SJSA1 (cell line): ENCODE measurements around the gene PCDH19. TPM values are rescaled to one million over a fixed set of nuclear protein-coding genes. Genes with fewer than 3 reads are reported as not detected.
A peak's percentile ranks its signal among the peaks of the same experiment; 100 is the strongest.

Experiments used
- DNase-seq, 2 experiments: peaks; one replicate each; pipeline ENCODE4 v3.0.0-alpha.2; 2015 to 2020; ENCODE audit warnings: low spot score in 2 of 2, low read depth in 1 of 2
- H3K27ac ChIP-seq: fragments of 250-450 bp; sonication (Bioruptor Pico); 2 replicates; pipeline ENCODE4 v1.5.1; 2020; ENCODE audit warnings: mild to moderate bottlenecking, moderate library complexity
- H3K27me3 ChIP-seq: fragments of 250-450 bp; sonication (Bioruptor Pico); replicated peaks from 2 replicates; pipeline ENCODE4 v1.5.1; 2020; ENCODE audit warnings: mild to moderate bottlenecking, moderate library complexity
- H3K36me3 ChIP-seq: fragments of 250-450 bp; sonication (Bioruptor Pico); 2 replicates; pipeline ENCODE4 v1.5.1; 2020; ENCODE audit warnings: mild to moderate bottlenecking
- H3K4me1 ChIP-seq: fragments of 250-450 bp; sonication (Bioruptor Pico); replicated peaks from 2 replicates; pipeline ENCODE4 v1.6.1; 2021; ENCODE audit warnings: mild to moderate bottlenecking
- H3K4me3 ChIP-seq: fragments of 250-450 bp; sonication (Bioruptor Pico); 2 replicates; pipeline ENCODE4 v1.5.1; 2020; ENCODE audit warnings: mild to moderate bottlenecking
- H3K9me3 ChIP-seq: fragments of 250-450 bp; sonication (Bioruptor Pico); replicated peaks from 2 replicates; pipeline ENCODE4 v1.5.1; 2020; ENCODE audit warnings: mild to moderate bottlenecking
- total RNA-seq: library from RNA; depleted of rRNA; stranded (reverse); fragments of >200 nt; shearing (Covaris generic); gene quantifications from 2 replicates; pipeline ENCODE4 v1.2.3, GENCODE V29; 2014

PCDH19 gene
- total RNA-seq, 1 experiment from 2014 or later, result not detected

DNA sequence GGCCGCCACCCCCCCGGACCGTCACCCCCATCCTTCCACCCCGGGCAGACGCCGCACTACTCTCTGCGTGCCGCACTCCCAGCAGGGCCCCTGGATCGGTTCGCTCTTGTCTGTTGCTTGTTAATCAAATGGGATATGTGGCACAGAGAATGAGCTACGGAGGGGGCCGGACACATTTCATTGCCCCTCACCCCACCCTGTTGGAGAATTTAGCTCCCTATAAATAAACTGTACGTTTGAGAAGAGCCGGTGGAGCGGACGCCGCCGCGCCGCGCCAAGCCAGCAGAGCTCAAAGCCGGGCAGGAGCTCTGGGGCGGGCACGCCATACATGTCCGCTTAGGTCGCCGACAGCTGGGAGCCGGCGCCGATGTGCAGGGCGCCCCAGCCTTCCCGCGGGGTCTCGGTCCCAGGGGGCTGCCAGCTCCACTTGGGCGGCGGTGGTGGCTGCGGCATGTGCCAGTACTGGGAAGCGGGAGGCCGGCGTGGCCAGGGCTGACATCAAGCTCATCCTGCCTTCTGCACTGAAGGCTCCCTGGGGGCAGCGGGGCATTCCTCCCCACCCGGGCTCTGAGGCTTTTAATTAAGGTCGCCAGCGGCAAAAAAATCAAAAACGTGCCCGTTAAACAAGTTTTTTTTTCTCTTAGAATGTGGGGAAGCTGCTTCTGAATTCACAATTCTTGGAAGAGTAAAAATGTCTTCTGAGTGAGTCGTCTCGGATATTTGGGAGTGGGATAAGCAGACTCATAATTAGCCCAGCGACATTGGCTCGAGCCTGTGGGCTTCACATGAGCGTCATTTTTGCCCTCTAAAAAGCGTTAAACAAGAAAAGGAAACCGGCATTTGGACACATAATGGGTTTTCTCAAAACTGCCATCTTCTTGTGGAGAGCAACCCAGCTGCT is 1.1 kb upstream of the PCDH19 start:
- Histone ChIP-seq H3K27me3 (peaks cover 6% of the 10 kb centered on the region; the same call in 1 of the 2 replicates), H3K36me3 (no peaks in the 10 kb centered on the region), H3K4me1 (no peaks in the 10 kb centered on the region), H3K27ac (no peak overlapping the region), H3K4me3 (no peak overlapping the region), H3K9me3 (no peaks in the 10 kb centered on the region)
- no peak for DNase-seq

DNA sequence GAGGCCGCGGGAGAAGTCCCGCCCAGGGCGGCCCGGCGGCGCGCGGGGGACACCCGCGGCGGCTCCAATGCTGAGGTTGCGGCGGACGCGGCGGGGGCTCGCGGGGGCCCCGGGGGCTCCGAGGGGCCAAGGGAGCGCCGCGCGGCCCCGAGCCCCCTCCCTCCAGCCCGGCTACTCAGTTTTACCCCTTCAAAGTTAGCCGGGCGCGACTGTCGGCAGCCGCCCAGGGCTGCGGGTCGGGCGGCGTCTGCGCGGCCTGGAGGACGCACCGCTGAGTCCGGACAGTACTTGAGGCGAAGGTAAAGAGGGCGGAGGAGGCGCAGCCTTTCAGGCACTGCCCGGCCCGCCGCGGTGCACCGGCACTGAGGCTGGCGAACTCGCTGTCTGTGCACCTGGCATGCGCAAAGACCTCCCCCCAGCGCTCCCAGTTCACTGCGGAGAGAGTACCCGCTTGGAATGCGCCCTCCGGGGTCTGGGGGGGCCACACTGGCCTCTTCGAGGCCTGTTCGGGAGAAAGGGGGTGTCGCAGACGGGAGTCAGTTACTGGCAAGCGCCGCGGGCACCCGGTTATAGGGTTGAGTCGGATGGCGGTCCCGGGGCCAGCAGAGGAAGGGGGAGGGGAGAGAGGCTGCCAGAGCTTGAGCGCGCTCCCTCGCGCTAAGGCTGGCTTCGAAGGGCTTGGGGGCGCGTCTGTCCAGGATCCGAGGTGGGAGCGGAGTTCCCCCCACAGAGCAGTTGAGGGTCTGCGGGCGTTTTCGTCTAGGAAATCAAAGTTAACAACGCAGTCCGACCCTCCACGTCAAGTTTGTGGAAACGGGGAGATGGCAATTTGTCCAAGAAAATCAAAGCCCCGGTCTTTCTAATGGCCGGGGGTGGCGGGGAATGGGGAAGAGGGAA is 1.1 kb downstream of the PCDH19 start:
- no peak overlapping the region for H3K4me3 ChIP-seq
- peaks cover 6% of the 10 kb centered on the region; the same call in 1 of the 2 replicates for H3K27me3 ChIP-seq
- H3K9me3 ChIP-seq, result no peaks in the 10 kb centered on the region
- H3K36me3 ChIP-seq, result no peaks in the 10 kb centered on the region
- no peaks in the 10 kb centered on the region for H3K4me1 ChIP-seq
- DNase-seq, result no peak
- no peak overlapping the region for H3K27ac ChIP-seq

DNA sequence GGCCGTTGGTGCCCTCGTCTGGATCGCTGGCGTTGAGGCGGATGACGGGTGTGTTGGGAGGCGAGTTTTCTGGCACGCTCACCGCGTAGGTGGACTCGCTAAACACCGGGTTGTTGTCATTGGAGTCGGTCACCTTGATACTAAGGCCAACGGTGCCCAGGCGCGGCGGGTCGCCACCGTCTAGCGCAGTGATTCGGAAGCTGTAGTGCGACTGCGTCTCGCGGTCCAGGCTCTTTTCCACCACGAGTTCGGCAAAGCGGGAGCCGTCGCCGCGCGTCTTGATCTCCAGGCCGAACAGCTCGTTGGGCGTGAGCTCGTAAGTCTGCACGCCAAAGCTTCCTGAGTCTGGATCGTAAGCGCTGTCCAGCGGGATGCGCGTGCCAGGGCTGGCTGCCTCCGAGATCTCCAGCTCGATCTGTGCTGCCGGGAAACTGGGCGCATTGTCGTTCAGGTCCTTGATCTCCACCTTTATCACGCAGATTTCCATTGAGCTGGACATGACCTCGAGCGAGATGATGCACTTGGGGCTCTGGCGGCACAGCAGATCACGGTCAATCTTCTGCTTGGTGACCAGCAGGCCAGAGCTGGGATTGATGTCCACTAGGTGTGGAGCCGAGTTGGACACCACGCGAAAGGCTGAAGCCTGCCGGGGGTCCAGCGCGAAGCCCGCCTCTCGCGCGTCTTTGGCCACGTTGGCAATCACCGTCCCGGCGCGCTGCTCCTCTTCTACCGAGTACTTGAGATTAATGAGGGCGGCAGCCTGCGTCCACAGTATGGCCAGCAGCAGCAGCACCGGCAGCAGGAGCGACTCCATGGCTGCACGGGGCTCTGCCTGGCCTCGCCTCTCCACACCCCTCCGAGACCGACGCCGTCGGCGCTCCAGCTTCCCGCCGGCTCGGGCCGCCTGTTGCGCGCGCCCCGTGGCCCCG is 2.0 kb downstream of the PCDH19 start:
- Histone ChIP-seq H3K27ac (no peak overlapping the region), H3K27me3 (peaks cover 6% of the 10 kb centered on the region; the same call in 1 of the 2 replicates), H3K4me1 (no peaks in the 10 kb centered on the region), H3K36me3 (no peaks in the 10 kb centered on the region), H3K4me3 (no peak overlapping the region), H3K9me3 (no peaks in the 10 kb centered on the region)
- DNase-seq, result no peak

DNA sequence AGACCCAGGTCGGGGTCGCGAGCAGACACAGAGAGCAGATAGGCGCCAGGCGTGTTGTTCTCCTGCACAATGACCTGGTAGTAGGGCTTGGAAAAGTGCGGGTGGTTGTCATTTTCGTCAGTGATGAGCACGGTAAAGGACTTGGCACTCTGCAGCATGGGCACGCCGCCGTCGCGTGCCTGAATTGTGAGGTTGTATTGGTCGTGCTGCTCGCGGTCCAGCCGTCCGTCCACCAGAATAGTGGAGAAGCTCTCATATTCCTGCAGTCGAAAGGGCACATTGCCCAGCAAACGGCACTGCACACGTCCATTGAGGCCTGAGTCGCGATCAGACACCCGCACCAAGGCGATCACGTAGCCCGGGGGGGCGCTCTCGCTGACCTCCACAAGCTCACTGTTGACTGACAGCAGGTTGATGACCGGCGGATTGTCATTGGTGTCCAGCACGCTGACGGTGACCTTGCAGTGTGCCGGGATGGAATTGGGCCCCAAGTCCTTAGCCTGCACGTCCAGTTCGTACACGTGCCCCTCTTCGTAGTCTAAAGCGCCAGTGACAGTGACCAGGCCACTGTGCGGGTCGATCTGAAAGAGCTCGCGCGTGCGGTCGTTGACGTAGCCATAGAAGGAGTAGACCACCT is 2.8 kb downstream of the PCDH19 start:
- no peaks in the 10 kb centered on the region for H3K9me3 ChIP-seq
- no peak overlapping the region for H3K27ac ChIP-seq
- peaks cover 6% of the 10 kb centered on the region; the same call in 1 of the 2 replicates for H3K27me3 ChIP-seq
- H3K4me3 ChIP-seq, result no peak overlapping the region
- DNase-seq, result no peak
- H3K4me1 ChIP-seq, result no peaks in the 10 kb centered on the region
- no peaks in the 10 kb centered on the region for H3K36me3 ChIP-seq

DNA sequence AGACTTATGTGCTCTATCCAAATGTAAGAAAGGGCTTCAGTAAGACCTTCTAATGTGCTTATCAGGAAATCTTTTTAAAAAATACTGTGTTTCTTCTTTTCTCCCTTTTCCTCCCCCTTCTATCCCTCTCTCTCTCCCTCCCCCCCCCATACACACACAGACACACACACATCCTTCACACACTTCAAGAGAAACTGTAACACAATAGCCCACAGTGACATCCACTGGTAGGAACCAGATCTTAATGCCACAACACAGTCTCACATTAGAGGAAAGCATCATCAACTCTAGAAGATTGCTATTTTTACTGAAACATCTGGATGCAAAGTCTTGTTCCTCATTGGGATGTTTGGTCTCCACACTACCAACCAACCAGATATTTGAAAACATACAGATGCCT is 4.6 kb downstream of the PCDH19 start:
- DNase-seq, result no peak
- Histone ChIP-seq H3K4me3 (no peak overlapping the region), H3K27me3 (peaks cover 6% of the 10 kb centered on the region; the same call in 1 of the 2 replicates), H3K9me3 (no peaks in the 10 kb centered on the region), H3K4me1 (no peaks in the 10 kb centered on the region), H3K36me3 (no peaks in the 10 kb centered on the region), H3K27ac (no peak overlapping the region)

DNA sequence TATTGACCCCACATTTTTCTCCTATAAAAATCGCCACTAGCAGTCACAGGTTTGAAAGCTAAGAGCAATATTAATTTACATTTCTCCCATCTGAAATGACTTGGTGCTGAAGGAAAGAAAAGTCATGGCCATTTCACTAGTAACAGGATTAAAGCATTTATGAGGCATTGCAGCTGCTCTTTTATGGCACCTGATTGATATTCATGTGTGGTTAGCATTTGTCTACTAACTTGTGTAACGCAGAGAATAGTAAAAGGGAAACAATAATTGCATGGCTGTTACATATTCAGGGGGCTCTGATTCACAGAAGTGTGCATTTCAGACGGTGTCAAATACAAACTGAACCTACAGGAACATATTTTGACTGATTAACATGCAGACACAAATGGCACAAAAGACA is 5.2 kb downstream of the PCDH19 start:
- H3K36me3 ChIP-seq, result no peaks in the 10 kb centered on the region
- no peaks in the 10 kb centered on the region for H3K4me1 ChIP-seq
- no peak for DNase-seq
- no peak overlapping the region for H3K27ac ChIP-seq
- H3K4me3 ChIP-seq, result no peak overlapping the region
- no peaks in the 10 kb centered on the region for H3K9me3 ChIP-seq
- H3K27me3 ChIP-seq, result peaks cover 4% of the 10 kb centered on the region; the same call in 1 of the 2 replicates

DNA sequence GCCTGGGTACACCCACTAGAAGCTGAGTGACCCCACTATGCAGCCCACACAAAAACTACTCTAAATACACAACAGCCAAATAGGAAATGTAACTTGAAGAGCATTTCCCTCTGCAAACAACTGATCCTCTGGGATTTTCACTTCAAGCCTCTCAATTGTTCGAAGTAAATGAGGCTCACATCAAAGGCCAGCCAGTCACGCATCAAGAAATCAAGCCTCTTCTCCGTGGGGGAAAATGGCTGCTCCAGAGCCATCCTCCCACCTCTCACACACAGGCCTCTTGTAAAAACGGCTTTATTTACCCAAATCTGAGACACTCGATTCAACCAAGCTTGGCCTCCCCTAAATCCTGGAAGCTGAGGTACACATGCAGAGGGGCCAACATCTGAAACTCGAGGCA is 14.3 kb downstream of the PCDH19 start:
- Histone ChIP-seq H3K9me3 (no peaks in the 10 kb centered on the region), H3K27me3 (no peaks in the 10 kb centered on the region), H3K4me1 (no peaks in the 10 kb centered on the region), H3K36me3 (no peaks in the 10 kb centered on the region), H3K27ac (no peak overlapping the region), H3K4me3 (no peak overlapping the region)
- no peak for DNase-seq

DNA sequence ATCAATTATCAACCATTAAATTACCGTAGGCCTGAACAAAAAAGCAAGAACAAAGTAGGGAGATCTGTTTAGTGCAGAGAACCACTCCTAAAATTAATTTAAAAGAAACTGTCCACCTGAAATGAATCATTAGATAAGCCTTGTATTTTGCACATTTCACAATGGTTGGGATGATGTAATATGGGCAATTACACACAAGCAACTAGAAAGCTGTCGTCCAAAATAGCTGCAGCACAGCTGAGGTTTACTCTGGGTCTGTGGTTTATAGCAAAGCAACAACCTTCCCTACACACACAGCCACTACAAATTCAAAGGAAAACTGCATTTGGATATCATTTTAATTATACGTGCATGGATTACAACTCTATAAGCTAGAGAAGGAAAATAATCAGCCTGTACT is 28.5 kb downstream of the PCDH19 start:
- Histone ChIP-seq H3K9me3 (no peaks in the 10 kb centered on the region), H3K27me3 (no peaks in the 10 kb centered on the region), H3K36me3 (no peaks in the 10 kb centered on the region), H3K4me1 (no peaks in the 10 kb centered on the region), H3K27ac (no peak overlapping the region), H3K4me3 (no peak overlapping the region)
- DNase-seq, result no peak

DNA sequence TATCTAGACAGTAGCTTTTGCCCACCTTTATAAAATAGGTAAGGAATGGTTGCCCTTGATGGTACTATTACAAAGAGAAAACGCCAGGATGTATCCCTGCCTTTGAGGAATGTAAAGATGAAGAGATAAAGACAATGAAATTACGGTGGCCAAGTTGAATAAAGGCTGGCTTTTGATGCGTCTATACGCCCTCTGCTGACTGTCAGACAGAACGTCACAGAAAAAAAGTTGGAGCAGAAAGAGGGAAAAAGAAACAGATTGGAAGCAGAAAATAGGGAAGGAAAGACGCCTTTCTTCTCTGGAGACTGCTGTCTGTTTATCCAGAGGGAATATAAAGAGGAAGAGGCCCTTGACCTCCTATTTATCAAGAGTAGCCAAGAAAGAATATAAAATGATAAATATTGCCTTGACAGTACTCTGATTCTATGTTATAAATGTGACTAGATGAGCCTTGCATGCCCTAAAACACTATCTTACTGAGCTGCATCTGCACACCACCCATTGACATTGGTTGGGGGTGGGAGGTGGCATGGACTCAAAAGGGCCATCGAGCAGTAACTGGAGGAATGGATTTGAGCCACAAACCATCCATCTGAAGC is 30.6 kb downstream of the PCDH19 start:
- Histone ChIP-seq H3K36me3 (no peaks in the 10 kb centered on the region), H3K27me3 (no peaks in the 10 kb centered on the region), H3K4me3 (no peak overlapping the region), H3K27ac (no peak overlapping the region), H3K9me3 (no peaks in the 10 kb centered on the region), H3K4me1 (no peaks in the 10 kb centered on the region)
- DNase-seq, result peak in 1 of 2 experiments; percentile 4

DNA sequence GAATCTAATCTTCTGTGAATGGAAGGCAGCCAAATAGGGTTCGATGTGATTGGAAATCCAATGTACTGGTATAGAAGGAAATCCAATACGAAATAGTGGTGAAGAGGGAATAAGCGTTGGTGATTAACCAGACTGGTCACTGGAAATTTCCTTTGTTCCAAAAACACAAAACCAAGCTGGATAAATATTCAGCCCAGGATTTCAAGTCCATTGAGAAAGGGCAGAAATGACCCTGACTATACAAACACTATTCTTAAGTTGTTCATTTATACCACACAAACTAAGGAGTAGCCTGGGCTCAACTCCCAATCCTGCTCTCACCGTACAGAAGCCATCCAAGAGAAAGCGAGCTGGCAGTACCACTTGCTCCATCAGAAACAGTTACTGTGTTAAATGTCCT is 32.2 kb downstream of the PCDH19 start:
- no peak overlapping the region for H3K27ac ChIP-seq
- H3K4me1 ChIP-seq, result no peaks in the 10 kb centered on the region
- no peaks in the 10 kb centered on the region for H3K36me3 ChIP-seq
- no peak overlapping the region for H3K4me3 ChIP-seq
- no peak for DNase-seq
- H3K9me3 ChIP-seq, result no peaks in the 10 kb centered on the region
- no peaks in the 10 kb centered on the region for H3K27me3 ChIP-seq

DNA sequence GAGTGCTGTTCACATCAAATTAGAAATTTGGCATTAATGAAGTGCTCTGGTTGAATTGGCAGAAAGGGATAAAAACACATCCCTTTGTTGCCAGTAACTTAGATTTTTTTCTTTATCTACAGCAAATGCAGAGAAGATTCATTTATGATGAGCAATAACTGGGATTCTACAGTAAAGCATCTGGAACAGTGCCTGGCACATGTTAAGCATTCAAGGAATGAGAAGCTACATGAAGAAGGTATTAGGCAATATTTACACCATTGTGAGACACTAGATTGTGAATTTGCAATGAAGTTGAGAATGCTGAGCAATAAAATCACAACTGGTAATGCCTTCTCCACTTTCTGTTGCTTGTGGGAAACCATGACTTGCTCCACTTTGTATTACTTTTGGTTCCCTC is 33.5 kb downstream of the PCDH19 start:
- no peak for DNase-seq
- Histone ChIP-seq H3K4me3 (no peak overlapping the region), H3K27ac (no peak overlapping the region), H3K36me3 (no peaks in the 10 kb centered on the region), H3K27me3 (no peaks in the 10 kb centered on the region), H3K9me3 (no peaks in the 10 kb centered on the region), H3K4me1 (no peaks in the 10 kb centered on the region)

DNA sequence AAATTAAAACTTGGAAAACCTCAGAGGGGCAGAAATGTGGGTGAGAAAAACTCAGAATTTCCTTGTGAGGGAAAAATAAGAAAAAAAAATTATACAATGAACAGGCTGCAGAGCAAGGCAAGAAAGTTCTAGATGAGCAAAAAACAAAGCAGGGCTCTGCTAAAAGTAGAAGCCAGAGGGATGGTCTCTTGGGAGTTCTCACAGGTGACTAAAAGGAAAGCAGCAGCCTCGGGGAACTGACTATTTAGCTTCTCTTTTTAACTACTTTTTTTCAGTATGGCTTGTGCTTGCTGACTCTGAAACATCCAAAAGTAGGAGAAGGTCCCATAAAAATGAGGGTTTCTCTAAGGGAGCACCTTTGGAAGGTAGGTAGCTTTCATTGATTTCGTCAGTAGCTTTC is 36.4 kb downstream of the PCDH19 start:
- no peak overlapping the region for H3K4me3 ChIP-seq
- H3K27ac ChIP-seq, result no peak overlapping the region
- no peaks in the 10 kb centered on the region for H3K36me3 ChIP-seq
- DNase-seq, result no peak
- H3K9me3 ChIP-seq, result no peaks in the 10 kb centered on the region
- H3K4me1 ChIP-seq, result no peaks in the 10 kb centered on the region
- no peaks in the 10 kb centered on the region for H3K27me3 ChIP-seq
